ENCODE results near the gene AGBL4. TPM values are rescaled to one million over a fixed set of nuclear protein-coding genes. Genes with fewer than 3 reads are reported as not detected.

AGBL4 gene
- total and polyA plus RNA-seq, 2 donors = 0.08 to 0.37 TPM

DNA sequence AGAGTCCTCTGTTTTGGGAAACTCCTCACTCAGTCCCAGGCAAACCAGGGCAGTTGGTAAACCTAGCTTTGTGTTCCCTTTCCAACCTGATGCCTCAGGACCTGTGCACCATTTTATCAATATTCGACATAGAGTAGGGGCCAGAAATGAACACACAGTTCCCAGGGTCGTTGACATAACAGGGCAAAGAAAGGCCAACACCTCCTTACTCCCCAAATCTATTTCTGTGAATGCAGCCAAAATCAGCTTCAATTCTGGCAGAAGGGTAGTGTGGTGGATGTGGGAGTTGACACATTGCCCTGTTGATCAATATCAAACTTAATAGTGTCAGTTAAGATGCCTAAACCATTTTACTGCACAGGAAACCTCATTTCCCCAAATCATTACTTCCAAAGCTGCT is 1447.2 kb downstream of the AGBL4 start:
- whole genome bisulfite sequencing = 83% methylated on average over 2 of the region's 2 CpGs
- Histone ChIP-seq H3K4me1 (ENCODE audit: insufficient read depth) (no peaks in the 10 kb centered on the region), H3K27ac (ENCODE audit: low read depth) (no peak overlapping the region), H3K4me3 (ENCODE audit: low read depth, low read length) (no peak overlapping the region), H3K36me3 (ENCODE audit: insufficient read depth) (no peaks in the 10 kb centered on the region)
- DNase-seq (ENCODE audit: extremely low spot score) = no peak

DNA sequence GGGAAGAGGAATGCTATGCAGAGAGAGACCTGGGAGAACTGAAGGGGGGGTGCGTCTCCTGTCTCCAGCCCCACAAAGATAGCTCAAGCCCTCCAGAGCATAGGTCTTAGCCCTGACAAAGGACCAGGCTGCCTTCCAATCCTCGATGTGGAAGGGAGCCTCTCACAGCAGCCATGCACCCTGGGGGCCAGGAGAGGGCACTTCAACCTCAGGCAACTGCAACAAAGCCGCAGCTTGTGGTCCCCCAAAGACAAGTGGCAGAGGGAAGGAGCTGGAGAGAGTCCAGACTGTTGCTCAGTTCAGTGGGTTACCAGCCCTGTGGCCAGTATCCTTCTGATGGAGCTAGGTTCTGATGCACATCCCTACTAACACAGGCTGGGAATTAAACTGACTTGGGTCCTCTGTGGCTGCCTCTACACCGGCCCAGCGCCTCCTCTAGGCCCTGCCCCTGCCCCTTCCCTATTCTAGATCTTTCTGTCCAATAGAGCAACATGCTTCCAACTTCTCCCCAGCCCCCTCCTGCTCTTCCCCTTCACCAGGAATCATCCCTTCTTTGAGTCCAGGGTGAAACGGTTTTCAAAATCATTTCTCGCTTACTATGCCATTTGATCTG is 1451.0 kb downstream of the AGBL4 start:
- WGBS = 57% methylated on average over 7 of the region's 7 CpGs
- Histone ChIP-seq H3K4me3 (ENCODE audit: low read depth, low read length) (no peak overlapping the region), H3K27ac (ENCODE audit: low read depth) (no peak overlapping the region), H3K4me1 (ENCODE audit: insufficient read depth) (no peaks in the 10 kb centered on the region), H3K36me3 (ENCODE audit: insufficient read depth) (no peaks in the 10 kb centered on the region)
- no peak for DNase-seq (ENCODE audit: extremely low spot score)

DNA sequence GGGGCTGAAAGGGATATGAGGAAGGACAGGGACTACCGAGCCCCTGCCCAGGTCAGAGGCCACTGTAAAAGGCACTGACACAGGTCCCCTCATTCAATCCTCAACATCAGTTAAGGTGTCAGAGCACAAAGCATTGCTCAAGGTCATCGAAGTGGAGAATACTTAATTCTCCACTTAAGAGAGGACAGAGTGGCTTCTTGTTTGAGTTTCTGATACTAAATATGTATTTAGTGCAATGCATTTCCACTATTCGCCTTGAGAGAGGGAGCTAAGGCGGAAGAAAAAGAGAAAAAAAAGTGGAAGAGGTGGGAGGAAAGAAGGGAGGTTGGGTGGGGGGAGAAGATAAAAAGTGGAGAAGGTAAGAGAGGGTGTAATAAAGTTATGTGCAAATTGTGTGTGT is 1451.6 kb downstream of the AGBL4 start:
- no peaks in the 10 kb centered on the region for H3K4me1 ChIP-seq (ENCODE audit: insufficient read depth)
- no peak for DNase-seq (ENCODE audit: extremely low spot score)
- H3K4me3 ChIP-seq (ENCODE audit: low read depth, low read length) = no peak overlapping the region
- H3K27ac ChIP-seq (ENCODE audit: low read depth) = no peak overlapping the region
- no peaks in the 10 kb centered on the region for H3K36me3 ChIP-seq (ENCODE audit: insufficient read depth)
- WGBS = 93% methylated on average over 4 of the region's 4 CpGs

DNA sequence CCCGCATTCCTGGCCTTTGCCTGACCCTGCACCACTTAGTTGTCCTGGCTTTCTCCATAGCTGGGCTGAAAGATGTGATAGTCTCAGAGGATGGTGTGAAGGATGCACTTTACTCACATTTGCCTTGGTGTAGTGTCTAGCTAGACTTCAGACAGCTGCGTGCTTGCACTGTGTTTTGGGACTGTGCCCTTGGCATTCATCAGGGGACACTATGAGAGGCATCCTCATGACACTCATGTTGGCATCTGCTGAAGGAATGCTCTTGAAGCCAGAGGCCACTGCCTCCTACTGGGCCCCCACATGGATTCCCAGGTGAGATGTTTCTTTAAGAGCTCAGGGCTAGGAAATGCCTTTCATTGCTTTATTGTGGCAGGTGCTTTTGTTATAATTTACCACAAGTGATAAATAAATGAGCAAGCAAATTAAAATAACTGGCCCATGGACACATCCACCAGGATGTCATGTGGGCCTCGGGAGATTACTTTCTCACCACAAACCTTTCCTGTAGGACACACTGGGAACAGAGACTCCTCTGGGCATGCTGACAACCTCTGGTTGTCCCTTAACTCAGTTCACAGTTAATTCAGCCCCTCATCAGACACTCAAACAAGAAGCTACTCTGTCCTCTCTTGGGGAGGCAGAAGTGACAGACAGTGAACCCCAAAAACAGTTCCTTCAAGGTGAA is 1452.3 kb downstream of the AGBL4 start:
- WGBS = 53% methylated on average over 3 of the region's 3 CpGs
- DNase-seq (ENCODE audit: extremely low spot score) = no peak
- H3K4me1 ChIP-seq (ENCODE audit: insufficient read depth) = no peaks in the 10 kb centered on the region

DNA sequence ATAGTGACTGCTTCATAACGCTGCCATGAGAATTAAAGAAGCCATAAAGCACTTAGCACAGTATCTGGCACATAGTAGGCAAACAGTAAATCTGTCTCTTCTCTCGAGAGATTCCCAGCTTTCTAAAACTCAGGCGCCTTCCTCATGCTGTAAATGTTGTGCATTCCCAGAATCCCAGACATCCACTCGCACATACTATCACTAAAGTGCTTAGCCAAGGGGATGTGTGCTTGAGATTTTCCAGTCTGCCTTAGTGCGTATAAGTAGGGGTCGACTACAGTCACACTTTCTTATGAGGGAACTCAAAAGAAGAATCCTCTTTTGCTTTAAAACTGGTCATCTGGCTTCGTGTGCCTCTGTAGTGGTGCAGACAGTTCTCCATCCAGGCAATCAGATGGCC is 1453.2 kb downstream of the AGBL4 start:
- no peak overlapping the region for H3K4me3 ChIP-seq (ENCODE audit: low read depth, low read length)

More for the DNA sequence above, 1452.3 kb downstream of the AGBL4 start:
- Histone ChIP-seq H3K4me3 (ENCODE audit: low read depth, low read length) (no peak overlapping the region), H3K27ac (ENCODE audit: low read depth) (no peak overlapping the region), H3K36me3 (ENCODE audit: insufficient read depth) (no peaks in the 10 kb centered on the region)

DNA sequence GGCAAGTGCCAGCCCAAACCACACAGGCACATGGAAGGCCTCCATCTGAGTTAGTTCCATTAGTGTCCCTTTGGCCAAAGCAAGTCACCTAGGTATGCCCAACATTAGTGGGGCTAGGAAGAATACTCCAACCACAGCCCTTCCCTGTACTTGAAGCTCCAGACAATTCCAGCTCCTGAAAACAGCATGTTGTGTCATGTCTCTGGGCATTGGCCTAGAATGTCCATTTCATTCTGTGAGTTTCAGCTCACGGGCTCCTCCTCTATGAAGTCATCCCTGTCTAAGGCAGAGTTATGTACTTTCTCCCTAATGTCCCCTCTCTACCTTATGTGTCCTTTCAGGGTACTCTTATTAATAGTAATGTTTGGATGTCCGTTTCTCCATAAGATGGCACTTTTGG is 1455.3 kb downstream of the AGBL4 start:
- Histone ChIP-seq H3K4me3 (ENCODE audit: low read depth, low read length) (no peak overlapping the region), H3K4me1 (ENCODE audit: insufficient read depth) (no peaks in the 10 kb centered on the region), H3K27ac (ENCODE audit: low read depth) (no peak overlapping the region), H3K36me3 (ENCODE audit: insufficient read depth) (no peaks in the 10 kb centered on the region)
- WGBS = 85% methylated on average over 2 of the region's 2 CpGs
- no peak for DNase-seq (ENCODE audit: extremely low spot score)

More for the DNA sequence above, 1453.2 kb downstream of the AGBL4 start:
- no peak for DNase-seq (ENCODE audit: extremely low spot score)
- H3K4me1 ChIP-seq (ENCODE audit: insufficient read depth) = no peaks in the 10 kb centered on the region
- no peak overlapping the region for H3K27ac ChIP-seq (ENCODE audit: low read depth)
- no peaks in the 10 kb centered on the region for H3K36me3 ChIP-seq (ENCODE audit: insufficient read depth)
- 41% methylated on average over 7 of the region's 7 CpGs for WGBS

DNA sequence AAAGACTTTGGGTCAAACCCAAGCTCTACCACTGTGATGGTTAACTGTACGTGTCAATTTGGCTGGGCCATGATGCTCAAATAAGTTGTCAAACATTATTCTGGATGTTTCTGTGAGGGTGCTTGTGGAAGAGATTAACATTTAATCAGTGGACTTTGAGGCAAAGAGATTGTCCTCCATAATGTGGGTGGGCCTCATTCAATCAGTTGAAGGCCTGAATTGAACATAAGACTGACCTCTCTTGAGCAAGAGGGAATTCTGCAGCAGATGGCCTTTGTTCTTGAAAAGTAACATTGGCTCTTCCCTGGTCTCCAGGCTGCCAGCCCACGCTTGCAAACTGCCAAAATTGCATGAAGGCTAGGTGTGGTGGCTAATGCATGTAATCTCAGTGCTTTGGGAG is 1457.3 kb downstream of the AGBL4 start:
- no peaks in the 10 kb centered on the region for H3K36me3 ChIP-seq (ENCODE audit: insufficient read depth)
- no peak overlapping the region for H3K4me3 ChIP-seq (ENCODE audit: low read depth, low read length)
- no peaks in the 10 kb centered on the region for H3K4me1 ChIP-seq (ENCODE audit: insufficient read depth)
- no peak overlapping the region for H3K27ac ChIP-seq (ENCODE audit: low read depth)
- no peak for DNase-seq (ENCODE audit: extremely low spot score)
- WGBS = 91% methylated on average over 2 of the region's 2 CpGs

DNA sequence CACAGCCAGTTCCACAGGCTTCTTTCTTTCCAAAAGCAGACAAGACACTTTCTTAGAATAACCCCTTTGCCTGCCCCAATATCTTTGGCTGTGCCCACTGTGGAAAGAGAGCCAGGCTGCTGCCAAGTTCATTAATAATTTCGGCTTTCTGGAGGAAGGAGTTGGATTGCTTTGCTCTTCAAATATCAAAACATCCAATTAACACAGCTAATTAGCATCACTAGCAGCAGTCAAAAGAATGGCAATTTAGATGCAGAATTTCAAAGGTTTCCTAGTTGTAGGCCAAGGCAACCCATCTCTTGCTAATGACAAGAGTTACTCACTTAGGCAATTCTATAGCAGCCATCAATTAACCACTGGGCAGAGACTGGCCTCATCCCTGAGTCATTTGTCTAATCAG is 1460.7 kb downstream of the AGBL4 start:
- DNase-seq (ENCODE audit: extremely low spot score) = no peak
- 86% methylated on average over 1 of the region's 1 CpG for WGBS
- Histone ChIP-seq H3K36me3 (ENCODE audit: insufficient read depth) (no peaks in the 10 kb centered on the region), H3K4me1 (ENCODE audit: insufficient read depth) (no peaks in the 10 kb centered on the region), H3K27ac (ENCODE audit: low read depth) (no peak overlapping the region), H3K4me3 (ENCODE audit: low read depth, low read length) (no peak overlapping the region)

DNA sequence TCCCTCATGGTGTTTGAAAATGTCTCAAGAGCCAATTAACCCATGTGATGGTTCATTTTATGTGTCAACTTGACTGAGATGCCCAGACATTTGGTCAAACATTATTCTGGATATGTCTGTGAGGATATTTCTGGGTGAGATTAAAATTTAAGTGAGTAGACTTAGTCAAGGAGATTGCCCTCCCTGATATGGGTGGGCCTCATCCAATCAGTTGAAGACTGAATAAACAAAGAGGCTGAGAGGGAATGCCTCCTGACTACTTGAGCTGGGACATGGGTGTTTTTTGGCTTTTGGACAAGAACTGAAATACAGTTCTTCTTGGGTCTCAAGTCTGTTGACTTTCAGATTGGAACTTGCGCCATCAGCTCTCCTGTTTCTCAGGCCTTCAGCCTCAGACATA is 1462.3 kb downstream of the AGBL4 start:
- no peaks in the 10 kb centered on the region for H3K36me3 ChIP-seq (ENCODE audit: insufficient read depth)
- H3K4me1 ChIP-seq (ENCODE audit: insufficient read depth) = no peaks in the 10 kb centered on the region
- DNase-seq (ENCODE audit: extremely low spot score) = no peak
- 100% methylated on average over 1 of the region's 1 CpG for WGBS
- no peak overlapping the region for H3K27ac ChIP-seq (ENCODE audit: low read depth)
- H3K4me3 ChIP-seq (ENCODE audit: low read depth, low read length) = no peak overlapping the region

DNA sequence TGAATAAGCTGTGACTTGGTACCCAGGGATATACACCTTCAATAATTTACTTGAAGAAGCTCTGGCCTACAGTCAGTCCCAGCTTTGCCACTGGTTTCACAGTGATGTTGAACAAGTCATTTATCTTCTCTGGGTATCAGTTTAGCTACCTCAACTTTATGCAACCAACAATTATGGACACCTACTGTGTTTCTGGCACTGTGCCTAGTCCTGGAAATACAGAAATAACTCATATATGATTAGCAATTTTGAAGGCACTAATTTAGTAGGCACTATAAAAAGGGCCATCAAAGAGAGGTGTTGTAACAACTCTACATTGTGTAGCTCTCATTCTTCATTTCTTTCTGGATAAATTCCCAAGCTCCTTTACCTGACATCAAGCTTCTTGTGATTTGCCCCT is 1463.2 kb downstream of the AGBL4 start:
- no peak for DNase-seq (ENCODE audit: extremely low spot score)
- no peaks in the 10 kb centered on the region for H3K36me3 ChIP-seq (ENCODE audit: insufficient read depth)
- no peak overlapping the region for H3K4me3 ChIP-seq (ENCODE audit: low read depth, low read length)
- H3K4me1 ChIP-seq (ENCODE audit: insufficient read depth) = no peaks in the 10 kb centered on the region
- H3K27ac ChIP-seq (ENCODE audit: low read depth) = no peak overlapping the region

DNA sequence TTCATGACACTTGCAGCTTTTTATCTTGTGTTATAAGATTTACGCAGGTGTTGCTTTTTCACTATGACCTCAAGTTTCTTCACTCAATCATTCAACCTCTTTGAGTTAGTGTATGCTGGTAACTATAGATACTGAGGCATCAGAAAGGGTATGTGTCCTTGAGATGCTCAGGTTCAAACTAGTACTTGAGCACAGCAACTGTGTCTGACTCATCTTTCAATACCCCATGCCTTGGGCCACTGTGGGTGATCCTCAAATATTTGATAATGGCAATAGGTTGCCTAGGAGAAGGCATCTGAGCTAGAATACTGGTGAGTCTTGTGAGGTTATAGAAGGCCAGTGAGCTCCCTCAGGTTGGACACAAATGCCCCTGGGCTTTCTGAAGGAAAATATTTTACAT is 1463.6 kb downstream of the AGBL4 start:
- Histone ChIP-seq H3K4me3 (ENCODE audit: low read depth, low read length) (no peak overlapping the region), H3K36me3 (ENCODE audit: insufficient read depth) (no peaks in the 10 kb centered on the region), H3K4me1 (ENCODE audit: insufficient read depth) (no peaks in the 10 kb centered on the region), H3K27ac (ENCODE audit: low read depth) (no peak overlapping the region)
- no peak for DNase-seq (ENCODE audit: extremely low spot score)
- WGBS = 97% methylated on average over 1 of the region's 1 CpG

DNA sequence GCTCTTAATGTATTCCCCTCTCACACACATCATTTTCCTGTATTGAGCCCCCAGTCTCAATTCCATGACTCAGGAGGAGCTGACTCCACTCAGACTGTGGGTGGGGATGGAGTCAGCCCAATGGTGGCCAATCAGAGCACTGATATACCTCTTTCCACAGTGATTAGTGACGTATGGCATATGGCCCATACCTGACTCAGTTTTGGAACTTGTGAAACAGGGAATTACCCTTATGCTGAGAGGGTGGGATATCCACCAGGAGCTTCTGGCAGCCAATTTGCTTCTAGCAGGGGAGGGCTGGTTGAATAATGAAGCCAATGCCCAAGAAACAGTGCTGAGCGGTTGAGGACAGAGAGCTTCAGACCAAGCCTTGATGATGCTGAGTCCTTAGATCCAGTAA is 1465.4 kb downstream of the AGBL4 start:
- Histone ChIP-seq H3K4me1 (ENCODE audit: insufficient read depth) (no peaks in the 10 kb centered on the region), H3K36me3 (ENCODE audit: insufficient read depth) (no peaks in the 10 kb centered on the region), H3K4me3 (ENCODE audit: low read depth, low read length) (no peak overlapping the region), H3K27ac (ENCODE audit: low read depth) (no peak overlapping the region)
- WGBS = 89% methylated on average over 2 of the region's 2 CpGs
- no peak for DNase-seq (ENCODE audit: extremely low spot score)

DNA sequence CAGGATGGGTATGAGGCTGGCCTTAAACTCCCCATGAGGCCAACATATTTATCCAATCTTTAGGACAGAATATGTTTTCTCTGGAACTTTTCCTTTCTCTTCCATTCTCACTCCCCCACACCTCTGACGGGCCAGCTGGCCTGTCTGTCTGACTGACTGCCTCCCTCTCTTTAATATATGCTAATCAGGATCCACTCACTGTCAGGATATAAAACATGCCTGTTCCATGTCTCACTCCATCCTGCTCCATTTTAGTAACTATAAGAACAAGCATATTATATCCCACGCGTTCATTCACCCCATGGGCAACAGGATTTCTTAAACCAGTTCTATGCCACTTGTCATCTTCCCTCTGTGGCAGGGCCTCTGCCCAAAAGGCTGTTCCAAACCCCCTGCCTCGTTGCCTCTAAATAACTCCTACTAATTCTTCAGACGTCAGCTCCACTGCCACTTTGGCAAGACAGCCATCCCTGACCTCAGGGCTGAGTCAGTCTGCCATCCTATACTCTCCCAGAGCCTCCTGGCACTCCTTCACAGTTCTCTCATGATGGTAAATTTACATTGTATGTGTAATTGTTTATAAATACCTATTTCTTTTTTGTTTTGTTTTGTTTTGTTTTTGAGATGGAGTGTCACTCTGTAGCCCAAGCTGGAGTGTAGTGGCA is 1467.4 kb downstream of the AGBL4 start:
- H3K4me1 ChIP-seq (ENCODE audit: insufficient read depth) = no peaks in the 10 kb centered on the region
- no peak overlapping the region for H3K4me3 ChIP-seq (ENCODE audit: low read depth, low read length)
- H3K27ac ChIP-seq (ENCODE audit: low read depth) = no peak overlapping the region
- no peak for DNase-seq (ENCODE audit: extremely low spot score)
- H3K36me3 ChIP-seq (ENCODE audit: insufficient read depth) = no peaks in the 10 kb centered on the region
- WGBS = 82% methylated on average over 5 of the region's 5 CpGs

DNA sequence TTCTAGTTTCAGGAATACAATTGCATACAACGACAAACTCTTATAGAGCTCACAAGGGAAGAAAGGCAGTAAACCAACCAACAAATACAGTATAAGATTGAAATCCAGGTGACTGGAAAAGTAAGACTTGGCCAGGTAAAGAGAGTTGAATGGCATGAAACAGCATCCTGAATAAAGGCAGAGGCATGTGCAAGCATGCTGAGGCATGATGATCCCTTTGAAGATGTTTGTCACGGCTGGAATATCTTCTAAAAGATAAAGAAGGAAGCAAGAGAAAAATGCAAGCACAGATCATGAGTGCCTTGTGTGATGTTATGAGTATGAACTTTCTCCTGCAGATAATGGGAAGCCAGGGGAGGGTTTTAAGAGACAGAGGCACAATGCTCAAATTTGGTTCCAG is 1468.5 kb downstream of the AGBL4 start:
- Histone ChIP-seq H3K4me3 (ENCODE audit: low read depth, low read length) (no peak overlapping the region), H3K27ac (ENCODE audit: low read depth) (no peak overlapping the region), H3K36me3 (ENCODE audit: insufficient read depth) (no peaks in the 10 kb centered on the region), H3K4me1 (ENCODE audit: insufficient read depth) (no peaks in the 10 kb centered on the region)
- no peak for DNase-seq (ENCODE audit: extremely low spot score)
- WGBS = 86% methylated on average over 2 of the region's 2 CpGs

All from urinary bladder (tissue), 4 donors.